GM12892 (cell line): ENCODE measurements around the gene CACNA2D3.

Experiments
- POLR2A ChIP-seq: IDR thresholded peaks from 2 replicates; pipeline ENCODE4 v1.6.1; 2011; ENCODE audit warnings: low read depth, low read length, control low read depth
- POLR2AphosphoS5 ChIP-seq: IDR thresholded peaks from 2 replicates; pipeline ENCODE4 v1.6.1; 2011; ENCODE audit warnings: low read depth, low read length, control low read depth
- TAF1 ChIP-seq: IDR thresholded peaks from 2 replicates; pipeline ENCODE4 v1.6.1; 2011; ENCODE audit warnings: low read depth, mild to moderate bottlenecking, control low read depth, low read length, borderline replicate concordance

DNA sequence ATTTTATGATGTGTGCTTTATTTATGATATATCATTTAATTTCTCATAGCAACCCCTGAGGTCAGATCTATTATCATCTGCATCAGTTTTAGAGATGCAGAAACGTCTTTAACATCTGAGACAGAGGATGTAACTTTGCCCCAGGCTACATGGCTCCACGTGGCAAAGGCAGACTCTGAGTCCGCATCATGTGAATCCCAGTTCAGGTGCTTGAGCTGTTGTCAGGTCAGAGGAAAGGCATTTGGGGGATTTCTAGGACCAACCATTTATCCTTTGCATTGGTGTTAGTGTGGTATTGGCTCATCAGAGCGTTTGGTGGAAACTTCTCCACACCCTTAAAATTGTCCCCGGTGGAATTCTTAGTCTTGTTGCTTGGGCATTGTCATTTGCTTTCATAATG lies 10.8 kb downstream of the CACNA2D3 start:
- TF ChIP-seq POLR2AphosphoS5 (no peak), POLR2A (no peak), TAF1 (no peak)
